Body of pancreas (tissue), 4 donors: ENCODE measurements around the gene PKP4. TPM values are rescaled to one million over a fixed set of nuclear protein-coding genes. Genes with fewer than 3 reads are reported as not detected.

Experiments
- ATAC-seq: fragments of 150-250 bp; one replicate; pipeline ENCODE4 v1.9.1; 2016
- DNase-seq, 4 donors: peaks; one replicate each; pipeline ENCODE4 v3.0.0-alpha.2; 2019
- H3K27ac ChIP-seq, 4 donors: fragments of 200-600 bp; sonication (generic); 1 replicate in 3 of 4; 2 replicates in 1 of 4; pipeline versions ENCODE4 v1.5.1 to v1.6.1; 2016 to 2019; ENCODE audit warnings: mild to moderate bottlenecking in 1 of 4, mixed read lengths in 1 of 4, moderate library complexity in 1 of 4
- H3K27me3 ChIP-seq, 2 donors: fragments of 200-600 bp; sonication (generic); one replicate each; pipeline ENCODE4 v1.6.0; 2016; ENCODE audit warnings: mild to moderate bottlenecking in 1 of 2
- H3K36me3 ChIP-seq, 2 donors: fragments of 200-600 bp; sonication (generic); replicated peaks in 1 of 2; 2 replicates each; pipeline ENCODE4 v1.5.1; 2016; ENCODE audit warnings: low read depth in 2 of 2; ENCODE audit not compliant: insufficient read depth in 1 of 2
- H3K4me1 ChIP-seq: fragments of 200-600 bp; sonication (generic); one replicate; pipeline ENCODE4 v1.6.0; 2016
- H3K4me3 ChIP-seq, 2 donors: fragments of 200-600 bp; sonication (generic); 1 replicate in 1 of 2; 2 replicates in 1 of 2; pipeline ENCODE4 v1.5.1; 2016 to 2019
- H3K9me3 ChIP-seq, 3 donors: fragments of 200-600 bp; sonication (generic); 1 replicate in 2 of 3; 2 replicates in 1 of 3; pipeline ENCODE4 v1.5.1; 2016
- POLR2A ChIP-seq, 3 donors: fragments of 450-650 bp; IDR thresholded peaks; one replicate each; pipeline ENCODE4 v1.6.1; 2016; ENCODE audit warnings: antibody characterized with exemption in 3 of 3, mild to moderate bottlenecking in 2 of 3
- WGBS, 2 donors: methylation state at CpG; one replicate each; pipeline ENCODE4 v1.1.5; 2017; 5-methylcytosine and 5-hydroxymethylcytosine counted together
- intact Hi-C: fragments of 100-400 bp; cut with DNase I; formaldehyde crosslinking; loops from one replicate; pipeline ENCODE4 v1.15.1; 2023
- total RNA-seq, 2 donors: library from RNA; depleted of rRNA; stranded (reverse); fragments of >200 nt; gene quantifications; one replicate each; pipeline ENCODE4 v1.1.0, GENCODE V29; 2016
- TF ChIP-seq, protein P1 (sequence below), 7 experiments: fragments of 450-650 bp in 4 of 7; fragments of 200-600 bp in 3 of 7; sonication (generic) in 3 of 7; IDR thresholded peaks; one replicate each; pipeline ENCODE4 v1.5.1; 2016 to 2019; ENCODE audit warnings: antibody characterized with exemption in 7 of 7

Gene PKP4
- total RNA-seq, 2 donors from 2014 or later = 36.3 to 50.1 TPM

DNA sequence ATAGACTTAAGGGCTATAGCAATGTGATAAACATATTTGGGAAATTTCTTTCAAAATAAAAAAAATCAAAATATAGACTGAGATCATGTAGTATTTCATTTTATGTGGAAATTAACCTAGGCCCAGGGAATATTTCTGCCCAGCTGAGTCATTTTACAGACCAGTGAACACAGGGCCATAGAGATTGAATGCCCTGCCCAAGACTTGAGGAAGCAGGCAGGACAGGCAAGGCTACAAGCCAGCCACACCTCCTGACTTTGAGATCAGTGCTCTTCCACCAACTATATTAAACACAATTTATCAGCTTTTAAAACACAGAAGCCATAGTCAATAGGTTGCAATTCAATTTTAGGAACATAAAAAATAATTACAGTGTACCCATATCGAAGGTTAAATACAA lies 13.1 kb upstream of the PKP4 start:
- no peak for ATAC-seq
- TF ChIP-seq, protein P1, sequence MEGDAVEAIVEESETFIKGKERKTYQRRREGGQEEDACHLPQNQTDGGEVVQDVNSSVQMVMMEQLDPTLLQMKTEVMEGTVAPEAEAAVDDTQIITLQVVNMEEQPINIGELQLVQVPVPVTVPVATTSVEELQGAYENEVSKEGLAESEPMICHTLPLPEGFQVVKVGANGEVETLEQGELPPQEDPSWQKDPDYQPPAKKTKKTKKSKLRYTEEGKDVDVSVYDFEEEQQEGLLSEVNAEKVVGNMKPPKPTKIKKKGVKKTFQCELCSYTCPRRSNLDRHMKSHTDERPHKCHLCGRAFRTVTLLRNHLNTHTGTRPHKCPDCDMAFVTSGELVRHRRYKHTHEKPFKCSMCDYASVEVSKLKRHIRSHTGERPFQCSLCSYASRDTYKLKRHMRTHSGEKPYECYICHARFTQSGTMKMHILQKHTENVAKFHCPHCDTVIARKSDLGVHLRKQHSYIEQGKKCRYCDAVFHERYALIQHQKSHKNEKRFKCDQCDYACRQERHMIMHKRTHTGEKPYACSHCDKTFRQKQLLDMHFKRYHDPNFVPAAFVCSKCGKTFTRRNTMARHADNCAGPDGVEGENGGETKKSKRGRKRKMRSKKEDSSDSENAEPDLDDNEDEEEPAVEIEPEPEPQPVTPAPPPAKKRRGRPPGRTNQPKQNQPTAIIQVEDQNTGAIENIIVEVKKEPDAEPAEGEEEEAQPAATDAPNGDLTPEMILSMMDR (IDR thresholded peaks at IDR 0.05) = no peak
- no peak for TF ChIP-seq POLR2A (IDR thresholded peaks at IDR 0.05)

DNA sequence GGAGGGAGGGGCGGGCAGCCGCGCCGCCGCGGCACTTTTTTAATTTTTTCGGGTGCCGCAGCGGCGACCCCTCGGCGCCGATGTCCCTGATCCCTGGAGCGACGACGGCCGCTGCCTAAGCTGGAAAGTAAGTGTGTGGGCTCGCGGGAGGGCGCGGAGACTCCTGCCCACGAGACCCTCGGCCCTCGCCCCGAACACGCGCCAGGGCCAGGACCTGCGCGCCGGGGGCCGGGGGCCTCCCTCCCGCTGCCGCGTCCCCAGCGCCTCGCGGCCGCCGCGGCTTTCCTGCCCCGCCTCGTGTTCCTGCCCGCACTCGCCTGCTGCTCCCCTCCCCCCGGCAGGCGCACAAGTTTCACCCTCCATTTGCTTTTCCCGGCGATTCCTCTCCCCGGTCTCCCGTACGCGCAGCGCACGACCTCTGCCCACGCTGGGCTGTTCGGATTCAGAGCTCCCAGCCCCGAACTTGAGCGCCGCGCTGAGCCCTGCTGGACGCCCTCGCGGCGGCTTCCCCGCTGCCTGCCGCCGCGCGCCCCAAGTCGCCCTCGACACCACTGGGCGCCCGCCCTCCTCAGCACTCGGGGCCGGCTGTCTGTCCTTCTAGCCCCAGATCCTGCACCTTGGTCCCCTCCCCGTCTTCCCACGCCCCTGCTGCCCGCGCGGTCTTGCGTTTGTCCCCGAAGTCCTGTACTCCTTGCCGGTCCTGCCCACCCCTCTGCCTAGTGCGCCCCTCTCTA lies 507 bp downstream of the PKP4 start:
- DNase-seq (peak; percentile 56 to 65 (median 62)), ATAC-seq (peak; percentile 34)
- intact Hi-C loops = no loop called here
- Histone ChIP-seq H3K9me3 (no peaks in the 10 kb centered on the region), H3K4me3 (peak overlapping the region; percentile 36 to 57), H3K36me3 (no peaks in the 10 kb centered on the region), H3K27me3 (no peaks in the 10 kb centered on the region), H3K4me1 (peaks cover 22% of the 10 kb centered on the region), H3K27ac (peak overlapping the region; percentile 93 to 95 (median 94))
- TF ChIP-seq, protein P1 (IDR thresholded peaks at IDR 0.05) = peak in 2 of 7 experiments; percentile 1 to 3
- no peak for TF ChIP-seq POLR2A (IDR thresholded peaks at IDR 0.05)
- WGBS, 2 donors = 1 to 6% methylated on average over 6 to 83 of the region's 84 CpGs

More for the DNA sequence above, 13.1 kb upstream of the PKP4 start:
- Histone ChIP-seq H3K9me3 (no peaks in the 10 kb centered on the region), H3K36me3 (no peaks in the 10 kb centered on the region), H3K27ac (no peak overlapping the region), H3K27me3 (no peaks in the 10 kb centered on the region), H3K4me1 (no peaks in the 10 kb centered on the region), H3K4me3 (no peak overlapping the region)
- WGBS, 2 donors = 96 to 97% methylated on average over 1 of the region's 1 CpG
- intact Hi-C loops = no loop called here
- DNase-seq = no peak

DNA sequence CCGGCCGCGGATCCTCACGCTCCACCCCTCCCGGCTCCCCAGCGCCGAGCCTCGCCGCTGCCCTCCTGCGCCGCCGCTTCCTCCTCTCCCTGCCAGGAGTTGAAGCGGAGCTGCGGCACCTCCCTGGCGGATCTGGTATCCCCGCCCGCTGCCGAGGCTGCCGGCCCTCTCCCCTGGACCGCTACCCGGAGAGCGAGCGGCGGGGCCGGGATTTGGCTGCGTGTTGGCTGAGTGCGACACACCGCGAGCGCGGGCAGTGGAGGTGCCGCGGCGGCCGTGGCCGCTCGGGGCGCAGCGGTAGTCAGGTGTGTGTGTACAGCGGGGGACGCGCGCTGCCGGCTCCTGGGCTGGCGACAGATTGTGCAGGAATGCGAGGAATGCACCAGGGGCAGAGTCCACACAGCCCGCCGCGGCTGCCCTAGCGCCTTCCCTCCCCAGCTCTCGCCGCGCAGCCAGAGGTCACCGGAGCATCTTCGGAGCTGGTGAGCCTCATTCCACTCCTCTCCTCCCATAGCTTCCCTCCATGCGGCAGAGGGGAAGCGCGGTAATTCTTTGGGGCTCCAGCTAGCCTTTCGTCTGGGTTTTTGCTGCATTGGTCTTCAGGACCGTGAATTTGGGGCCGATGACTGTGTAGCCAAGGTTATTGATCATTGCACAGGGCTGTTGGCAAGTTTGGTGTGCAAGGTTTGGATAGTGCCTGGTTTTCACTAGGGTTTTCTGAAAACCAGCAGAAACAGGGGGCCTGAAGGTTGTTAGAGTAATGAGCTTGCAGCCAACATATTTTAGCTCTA lies 1.3 kb downstream of the PKP4 start:
- peak; percentile 85 for ATAC-seq
- WGBS, 2 donors = 0 to 1% methylated on average over 10 to 59 of the region's 61 CpGs
- H3K36me3 ChIP-seq = no peaks in the 10 kb centered on the region
- no peaks in the 10 kb centered on the region for H3K27me3 ChIP-seq
- TF ChIP-seq, protein P1 (IDR thresholded peaks at IDR 0.05) = peak; percentile 20 to 80 (median 65)
- peak; percentile 87 to 93 (median 89) for TF ChIP-seq POLR2A (IDR thresholded peaks at IDR 0.05)
- DNase-seq = peak; percentile 86 to 93 (median 90)
- H3K4me3 ChIP-seq = peak overlapping the region; percentile 36 to 57
- intact Hi-C loops = no loop called here
- no peaks in the 10 kb centered on the region for H3K9me3 ChIP-seq
- peak overlapping the region; percentile 93 to 95 (median 94) for H3K27ac ChIP-seq
- peaks cover 22% of the 10 kb centered on the region for H3K4me1 ChIP-seq

DNA sequence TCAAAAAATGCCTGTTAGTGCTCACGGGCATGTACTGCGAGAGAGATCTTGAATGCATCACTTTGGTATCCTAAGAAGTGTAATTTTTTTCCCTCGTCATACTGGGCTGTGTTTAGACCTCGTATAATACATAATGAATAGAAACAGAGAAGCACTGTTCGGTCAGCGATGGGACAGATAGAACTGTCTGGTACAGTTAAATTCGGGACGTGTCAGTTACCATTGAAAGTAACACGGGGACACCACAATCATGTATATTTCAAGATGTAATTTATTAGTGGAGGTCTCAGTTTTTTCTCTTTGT lies 1.8 kb downstream of the PKP4 start:
- TF ChIP-seq, protein P1 (IDR thresholded peaks at IDR 0.05) = no peak
- TF ChIP-seq POLR2A (IDR thresholded peaks at IDR 0.05) = no peak
- peak overlapping the region in 1 of 2 donors; percentile 57 for H3K4me3 ChIP-seq
- intact Hi-C loops = no loop called here
- no peak for ATAC-seq
- H3K27me3 ChIP-seq = no peaks in the 10 kb centered on the region
- H3K9me3 ChIP-seq = no peaks in the 10 kb centered on the region
- H3K27ac ChIP-seq = peak overlapping the region; percentile 93 to 95 (median 94)
- peaks cover 22% of the 10 kb centered on the region for H3K4me1 ChIP-seq
- no peaks in the 10 kb centered on the region for H3K36me3 ChIP-seq
- no peak for DNase-seq
- 10 to 17% methylated on average over 9 of the region's 9 CpGs for WGBS, 2 donors
